Measurements from ENCODE around the gene AMDHD2. TPM values are rescaled to one million over a fixed set of nuclear protein-coding genes. Genes with fewer than 3 reads are reported as not detected.

Gene AMDHD2
- total RNA-seq, 1 experiment from 2014 or later = 67.2 TPM

DNA sequence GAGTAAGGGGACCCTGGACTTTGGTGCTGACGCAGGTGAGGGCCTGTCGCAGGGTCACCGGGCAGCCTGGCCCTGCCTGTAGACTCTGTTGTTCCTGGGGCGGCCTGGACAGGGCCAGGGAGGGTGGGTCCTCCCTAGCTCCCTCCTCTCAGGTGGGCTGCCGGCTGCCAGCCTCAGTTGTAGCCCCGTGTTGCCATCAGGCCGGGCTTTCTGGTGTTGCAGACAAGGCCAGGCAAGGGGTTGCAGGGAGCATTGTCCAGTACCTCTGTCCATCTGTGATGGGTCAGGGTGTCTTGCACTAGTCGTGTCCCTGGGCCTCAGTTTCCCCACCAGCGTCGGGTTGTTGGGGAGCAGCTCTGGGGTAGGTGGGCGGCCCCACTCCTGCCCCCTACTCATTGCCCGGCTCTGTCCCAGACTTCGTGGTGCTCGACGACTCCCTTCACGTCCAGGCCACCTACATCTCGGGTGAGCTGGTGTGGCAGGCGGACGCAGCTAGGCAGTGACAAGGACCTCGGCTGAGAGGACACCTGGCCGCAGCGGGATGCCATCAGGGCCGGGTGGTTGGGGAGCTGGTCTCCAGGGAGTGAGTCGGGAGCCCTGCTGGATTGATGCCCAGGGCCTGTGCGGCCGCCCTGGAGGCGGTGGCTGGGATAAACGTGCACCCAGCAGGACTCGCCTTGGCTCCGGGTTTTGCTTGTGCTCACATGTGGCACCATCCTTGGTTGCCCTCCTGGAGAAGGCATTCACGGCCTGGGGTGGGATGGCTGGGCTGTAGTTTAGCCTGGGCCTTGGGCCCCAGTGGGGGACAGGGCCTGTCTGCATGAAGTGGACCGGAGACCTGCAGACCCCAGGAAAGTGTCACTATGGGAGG, 9.1 kb downstream of the AMDHD2 start:
- H3K4me3 Mint-ChIP-seq (ENCODE audit: unreplicated experiment) = no peak overlapping the region
- CTCF ChIA-PET = no interaction called here

DNA sequence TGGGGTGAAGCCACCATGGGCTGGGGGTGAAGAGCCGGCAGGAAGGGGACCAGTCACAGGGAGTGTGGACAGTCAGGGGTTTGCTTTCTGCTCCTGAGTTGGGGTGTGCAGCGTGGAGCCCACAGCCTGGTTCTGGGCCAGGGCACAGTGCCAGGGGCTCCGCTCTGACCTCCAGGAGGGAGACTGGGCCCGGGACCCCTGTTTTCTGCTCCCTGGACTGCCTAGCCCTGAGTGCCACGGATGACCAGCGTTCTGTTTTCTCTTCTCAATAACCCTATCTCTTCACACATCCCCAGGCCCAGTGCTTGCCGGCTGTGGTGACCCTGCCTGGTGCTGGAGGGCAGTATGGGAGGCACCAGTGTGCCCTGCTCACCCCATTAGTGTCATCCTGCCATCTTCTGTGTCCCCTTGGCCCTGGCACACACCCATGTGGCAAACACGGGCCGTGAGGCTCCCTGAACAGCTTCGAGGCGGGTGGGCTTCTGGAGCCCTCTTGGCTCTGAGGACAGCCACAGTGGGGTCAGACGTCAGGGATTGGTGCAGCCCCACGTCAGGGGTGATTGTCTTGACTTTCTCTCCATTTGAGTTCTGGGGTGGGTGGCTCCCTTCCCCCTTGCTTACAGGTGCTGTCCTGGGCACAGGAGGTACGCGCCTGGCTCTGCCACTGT, 9.9 kb downstream of the AMDHD2 start:
- ChIA-PET CTCF (no interaction called here), POLR2A (no interaction called here)
- Mint-ChIP-seq H3K4me3 (ENCODE audit: unreplicated experiment) (no peak overlapping the region), H3K9me3 (ENCODE audit: unreplicated experiment) (no peaks in the 10 kb centered on the region), H3K27me3 (ENCODE audit: insufficient read depth, unreplicated experiment) (no peaks in the 10 kb centered on the region), H3K27ac (ENCODE audit: unreplicated experiment) (no peak overlapping the region), H3K36me3 (ENCODE audit: insufficient read depth, unreplicated experiment) (peaks cover 30% of the 10 kb centered on the region), H3K4me1 (ENCODE audit: low read depth, unreplicated experiment) (no peaks in the 10 kb centered on the region)
- Histone ChIP-seq H3K36me3 (ENCODE audit: control insufficient read depth, insufficient read depth, low read length) (peaks cover 4% of the 10 kb centered on the region), H3K27me3 (replicated peaks; ENCODE audit: control insufficient read depth, insufficient read depth, low read length) (no peaks in the 10 kb centered on the region), H3K4me1 (peaks cover 5% of the 10 kb centered on the region), H3K9me3 (no peaks in the 10 kb centered on the region), H3K4me3 (ENCODE audit: low read depth, low read length) (no peak overlapping the region)
- intact Hi-C loops (cut with micrococcal nuclease; ENCODE audit: unreplicated experiment) = no loop called here
- TF ChIP-seq, protein P1, sequence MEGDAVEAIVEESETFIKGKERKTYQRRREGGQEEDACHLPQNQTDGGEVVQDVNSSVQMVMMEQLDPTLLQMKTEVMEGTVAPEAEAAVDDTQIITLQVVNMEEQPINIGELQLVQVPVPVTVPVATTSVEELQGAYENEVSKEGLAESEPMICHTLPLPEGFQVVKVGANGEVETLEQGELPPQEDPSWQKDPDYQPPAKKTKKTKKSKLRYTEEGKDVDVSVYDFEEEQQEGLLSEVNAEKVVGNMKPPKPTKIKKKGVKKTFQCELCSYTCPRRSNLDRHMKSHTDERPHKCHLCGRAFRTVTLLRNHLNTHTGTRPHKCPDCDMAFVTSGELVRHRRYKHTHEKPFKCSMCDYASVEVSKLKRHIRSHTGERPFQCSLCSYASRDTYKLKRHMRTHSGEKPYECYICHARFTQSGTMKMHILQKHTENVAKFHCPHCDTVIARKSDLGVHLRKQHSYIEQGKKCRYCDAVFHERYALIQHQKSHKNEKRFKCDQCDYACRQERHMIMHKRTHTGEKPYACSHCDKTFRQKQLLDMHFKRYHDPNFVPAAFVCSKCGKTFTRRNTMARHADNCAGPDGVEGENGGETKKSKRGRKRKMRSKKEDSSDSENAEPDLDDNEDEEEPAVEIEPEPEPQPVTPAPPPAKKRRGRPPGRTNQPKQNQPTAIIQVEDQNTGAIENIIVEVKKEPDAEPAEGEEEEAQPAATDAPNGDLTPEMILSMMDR (IDR thresholded peaks at IDR 0.05; ENCODE audit: insufficient read depth in 1 of 2, low read depth in 1 of 2, low read length in 1 of 2, severe bottlenecking in 1 of 2, unreplicated experiment in 1 of 2) = no peak
- no peak for DNase-seq
- no TSS peak for BruUV-seq (replicated peaks)

More for the DNA sequence above, 9.1 kb downstream of the AMDHD2 start:
- Histone ChIP-seq H3K4me3 (ENCODE audit: low read depth, low read length) (no peak overlapping the region), H3K4me1 (peaks cover 12% of the 10 kb centered on the region), H3K27me3 (replicated peaks; ENCODE audit: control insufficient read depth, insufficient read depth, low read length) (no peaks in the 10 kb centered on the region), H3K36me3 (ENCODE audit: control insufficient read depth, insufficient read depth, low read length) (peaks cover 4% of the 10 kb centered on the region), H3K9me3 (no peaks in the 10 kb centered on the region)
- Mint-ChIP-seq H3K27me3 (ENCODE audit: insufficient read depth, unreplicated experiment) (no peaks in the 10 kb centered on the region), H3K9me3 (ENCODE audit: unreplicated experiment) (no peaks in the 10 kb centered on the region), H3K36me3 (ENCODE audit: insufficient read depth, unreplicated experiment) (peaks cover 38% of the 10 kb centered on the region), H3K27ac (ENCODE audit: unreplicated experiment) (no peak overlapping the region), H3K4me1 (ENCODE audit: low read depth, unreplicated experiment) (peaks cover 7% of the 10 kb centered on the region)
- BruUV-seq (replicated peaks) = no TSS peak
- intact Hi-C loops (cut with micrococcal nuclease; ENCODE audit: unreplicated experiment) = no loop called here
- POLR2A ChIA-PET = no interaction called here
- TF ChIP-seq, protein P1 (IDR thresholded peaks at IDR 0.05; ENCODE audit: insufficient read depth in 1 of 2, low read depth in 1 of 2, low read length in 1 of 2, severe bottlenecking in 1 of 2, unreplicated experiment in 1 of 2) = no peak
- DNase-seq = no peak

DNA sequence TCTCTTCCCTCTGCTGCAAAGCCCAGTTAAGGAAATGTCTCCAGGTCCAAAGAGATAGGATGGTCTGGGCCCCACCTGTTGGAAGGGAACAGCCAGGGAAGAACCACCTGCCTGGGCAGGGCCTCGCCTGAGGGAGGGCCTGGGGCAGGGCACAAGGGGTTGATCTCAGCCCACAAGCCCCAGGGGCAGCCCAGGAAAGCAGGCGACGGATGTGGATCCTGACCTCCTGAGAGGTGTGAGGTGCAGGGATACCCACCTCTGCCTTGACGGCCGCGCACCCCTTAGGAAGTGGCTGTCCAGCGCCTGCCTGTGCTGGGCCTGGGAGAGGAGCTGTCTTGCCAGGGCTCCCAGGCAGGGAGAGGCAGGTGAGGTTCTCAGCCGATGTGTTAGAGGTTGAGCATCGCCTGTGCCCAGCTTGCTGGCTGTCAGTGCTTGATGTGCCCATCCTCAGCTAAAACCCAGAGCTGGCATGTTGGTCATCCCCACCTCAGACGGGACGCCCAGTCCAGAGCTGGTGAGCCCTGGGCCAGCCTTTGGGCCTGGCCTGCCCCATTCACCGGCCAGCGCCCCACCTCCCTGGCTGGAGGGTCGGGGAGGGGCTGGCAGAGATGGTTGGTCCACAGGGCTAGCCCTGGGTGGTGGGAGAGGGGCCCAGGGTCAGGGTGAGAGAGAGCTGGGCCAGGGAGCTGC, 10.6 kb downstream of the AMDHD2 start:
- Histone ChIP-seq H3K36me3 (ENCODE audit: control insufficient read depth, insufficient read depth, low read length) (peaks cover 4% of the 10 kb centered on the region), H3K4me1 (peaks cover 4% of the 10 kb centered on the region; the same call in 1 of the 2 replicates), H3K4me3 (ENCODE audit: low read depth, low read length) (peak overlapping the region; percentile 47), H3K27me3 (replicated peaks; ENCODE audit: control insufficient read depth, insufficient read depth, low read length) (no peaks in the 10 kb centered on the region), H3K9me3 (no peaks in the 10 kb centered on the region)
- ChIA-PET CTCF (no interaction called here), POLR2A (interaction anchor here (0.6 kb wide), 3 partner anchors 10 to 279 kb away, joined by 4 to 9 read pairs (median 6); partner anchors contain the start of genes AMDHD2 and ECI1)
- Mint-ChIP-seq H3K9me3 (ENCODE audit: unreplicated experiment) (no peaks in the 10 kb centered on the region), H3K4me1 (ENCODE audit: low read depth, unreplicated experiment) (no peaks in the 10 kb centered on the region), H3K27ac (ENCODE audit: unreplicated experiment) (peak overlapping the region; percentile 94), H3K4me3 (ENCODE audit: unreplicated experiment) (peak overlapping the region; percentile 86), H3K27me3 (ENCODE audit: insufficient read depth, unreplicated experiment) (no peaks in the 10 kb centered on the region), H3K36me3 (ENCODE audit: insufficient read depth, unreplicated experiment) (peaks cover 27% of the 10 kb centered on the region)
- BruUV-seq (replicated peaks) = no TSS peak
- intact Hi-C loops (cut with micrococcal nuclease; ENCODE audit: unreplicated experiment) = no loop called here
- no peak for DNase-seq
- TF ChIP-seq, protein P1 (IDR thresholded peaks at IDR 0.05; ENCODE audit: insufficient read depth in 1 of 2, low read depth in 1 of 2, low read length in 1 of 2, severe bottlenecking in 1 of 2, unreplicated experiment in 1 of 2) = no peak

Data from Caco-2 (cell line).